ENCODE results near the gene FBXO46. TPM values are rescaled to one million over a fixed set of nuclear protein-coding genes. Genes with fewer than 3 reads are reported as not detected.
A peak's percentile ranks its signal among the peaks of the same experiment; 100 is the strongest.

Gene FBXO46, protein sequence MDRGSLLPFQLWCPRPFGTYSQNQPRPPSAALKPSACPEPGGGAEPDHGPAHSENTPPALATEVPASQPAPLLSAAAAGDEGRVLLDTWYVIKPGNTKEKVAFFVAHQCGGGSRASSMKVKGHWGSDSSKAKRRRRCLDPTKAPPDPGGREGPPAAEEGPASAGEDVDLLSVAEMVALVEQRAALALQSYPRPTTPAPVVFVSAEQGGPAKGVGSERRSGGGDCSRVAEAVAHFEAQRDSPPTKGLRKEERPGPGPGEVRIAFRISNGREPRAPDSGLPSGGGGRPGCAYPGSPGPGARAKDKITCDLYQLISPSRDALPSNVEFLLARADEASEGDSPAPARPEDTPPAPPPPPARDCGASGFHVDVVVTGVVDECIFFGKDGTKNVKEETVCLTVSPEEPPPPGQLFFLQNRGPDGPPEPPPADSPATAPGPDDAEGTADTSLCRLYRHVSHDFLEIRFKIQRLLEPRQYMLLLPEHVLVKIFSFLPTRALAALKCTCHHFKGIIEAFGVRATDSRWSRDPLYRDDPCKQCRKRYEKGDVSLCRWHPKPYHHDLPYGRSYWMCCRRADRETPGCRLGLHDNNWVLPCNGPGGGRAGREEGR
- 9.0 TPM in 2 replicates for total RNA-seq
- 6.8 TPM for polyA plus RNA-seq (2012)

DNA sequence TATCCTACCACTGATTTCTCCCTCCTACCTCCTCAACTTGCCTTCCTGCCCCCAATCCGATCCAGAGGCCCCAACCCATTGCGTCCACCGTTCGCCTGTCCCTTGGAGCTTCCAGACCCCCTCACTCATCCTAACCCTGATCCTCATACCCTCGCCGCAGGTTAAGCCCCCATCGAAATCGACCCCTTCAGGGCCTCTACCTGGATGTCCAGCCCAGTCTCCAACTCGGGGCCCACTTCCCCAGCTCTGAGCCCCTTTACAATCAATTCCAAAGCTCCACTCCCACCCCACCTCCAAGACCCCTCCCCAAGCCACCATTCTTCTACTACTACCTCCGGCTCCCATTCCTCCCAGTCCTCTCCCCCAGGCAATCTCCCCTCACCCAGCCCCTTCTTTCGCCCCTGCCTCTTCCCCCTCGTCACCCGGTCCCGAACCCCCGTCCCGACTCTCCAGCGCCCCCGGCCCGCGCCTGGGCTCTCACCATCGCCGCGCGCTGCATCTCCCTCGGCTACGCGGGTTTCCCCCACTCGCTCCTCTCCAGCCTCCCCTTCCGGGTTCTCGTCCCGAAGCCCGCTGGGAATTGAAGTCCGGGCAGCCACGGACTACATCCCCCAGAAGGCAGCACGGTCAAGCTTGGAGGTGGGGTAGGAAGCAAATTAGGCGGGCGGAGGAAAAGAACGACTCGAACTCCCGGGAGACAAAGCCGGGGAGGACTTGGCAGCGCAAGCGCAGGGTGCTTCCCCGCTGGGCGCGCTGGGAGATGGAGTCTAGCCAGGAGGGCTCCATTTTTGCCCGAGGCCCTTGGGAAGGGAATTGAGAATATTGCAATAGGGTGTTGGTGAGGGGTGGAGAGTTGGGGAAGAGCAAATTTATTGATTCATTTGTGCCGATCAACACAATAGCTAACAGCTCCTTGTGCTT, at the start of gene FBXO46:
Gene FBXO46, minus strand, starts transcription at position 529 of the 921 bp plus-strand sequence. CDS start 17,401 bp downstream, outside the sequence.
- peak; percentile 99 for DNase-seq (ENCODE audit: low read depth)

DNA sequence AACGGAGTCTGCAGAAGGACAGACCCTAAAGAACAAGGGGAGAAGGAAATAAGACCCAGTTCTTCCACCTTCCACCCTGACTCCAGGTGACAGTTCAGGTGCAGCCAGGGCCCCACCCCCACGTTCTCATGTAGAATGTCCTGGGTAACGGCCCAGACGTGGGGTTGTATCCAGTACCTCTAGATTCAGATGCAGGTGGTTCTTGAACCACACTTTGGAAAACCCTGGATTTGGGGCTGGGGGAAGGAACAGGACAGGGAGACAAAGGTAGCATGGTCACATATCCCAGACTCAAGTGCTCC, 49.4 kb upstream of the FBXO46 start:
- DNase-seq (ENCODE audit: low read depth), result no peak

DNA sequence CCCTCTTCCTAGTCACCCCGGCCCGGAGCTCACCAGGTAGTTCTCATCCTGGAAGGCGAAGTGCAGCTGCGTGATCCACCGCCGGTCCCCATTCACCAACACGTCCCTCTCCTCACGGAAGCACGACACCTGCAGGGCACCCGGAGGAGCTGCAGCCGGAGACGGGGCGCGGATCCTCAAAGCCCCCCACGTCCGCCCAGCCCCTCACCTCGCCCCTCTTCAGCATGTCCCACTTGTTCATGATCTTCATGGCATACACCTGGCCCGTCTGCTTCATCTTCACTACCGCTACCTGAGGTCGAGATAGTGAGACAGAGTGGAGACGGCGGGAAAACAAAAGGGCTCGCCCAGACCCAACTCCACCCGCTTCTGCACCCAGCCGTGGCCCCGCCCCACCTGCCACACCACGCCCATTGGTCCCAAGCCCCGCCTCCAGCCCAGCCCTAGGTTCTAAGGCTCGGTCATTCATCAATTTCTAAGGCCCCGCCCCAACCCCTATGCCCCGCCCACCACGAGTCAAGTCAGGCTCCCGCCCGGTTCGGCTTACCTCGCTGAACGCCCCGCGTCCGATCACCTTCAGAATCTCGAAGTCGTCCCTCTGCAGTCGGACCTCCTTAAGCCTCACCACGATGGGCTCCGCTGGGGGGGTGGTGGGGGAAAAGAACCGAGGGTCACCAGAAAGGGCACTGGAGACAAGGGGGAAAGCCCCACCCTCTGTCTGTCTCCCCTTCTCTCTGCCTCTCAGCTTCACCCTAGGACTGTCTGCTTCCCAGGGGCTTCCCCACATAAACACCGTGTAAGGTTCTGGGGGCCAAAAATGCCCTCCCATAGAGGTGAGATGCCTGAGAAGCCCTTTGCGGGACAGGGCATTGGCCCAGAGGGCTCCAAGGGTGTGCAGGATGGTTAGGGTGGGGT, 48.8 kb upstream of the FBXO46 start:
- DNase-seq (ENCODE audit: low read depth), result peak; percentile 55

DNA sequence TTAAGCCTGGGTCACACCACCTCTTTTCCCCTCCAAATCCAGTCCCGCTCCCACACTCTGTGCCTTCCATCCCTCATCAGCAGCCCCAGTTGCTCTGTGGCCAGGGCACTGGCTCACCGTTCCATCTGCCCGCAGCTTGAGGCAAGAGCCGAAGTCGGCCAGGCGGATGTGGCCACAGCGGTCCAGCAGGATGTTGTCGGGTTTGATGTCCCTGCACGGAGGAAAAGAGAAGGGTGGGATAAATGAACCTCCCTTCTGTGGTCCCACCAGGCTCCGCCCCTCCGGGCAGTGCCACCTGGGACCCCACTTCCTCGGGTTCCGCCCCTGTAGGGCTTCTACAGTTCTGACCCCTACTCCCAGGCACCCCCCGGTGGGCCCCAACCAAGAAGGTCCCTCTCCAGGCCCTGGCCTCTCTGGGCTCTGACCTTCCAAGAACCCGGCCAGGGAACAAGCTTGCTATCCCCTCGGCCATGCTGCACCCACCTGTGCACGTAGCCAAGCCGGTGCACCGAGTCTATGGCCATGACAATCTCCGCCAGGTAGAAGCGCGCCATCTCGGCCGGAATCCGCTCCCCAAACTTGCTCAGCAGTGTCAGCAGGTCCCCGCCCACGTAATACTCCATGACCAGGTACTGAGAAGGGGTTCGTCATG, 47.4 kb upstream of the FBXO46 start:
- DNase-seq (ENCODE audit: low read depth), result no peak

DNA sequence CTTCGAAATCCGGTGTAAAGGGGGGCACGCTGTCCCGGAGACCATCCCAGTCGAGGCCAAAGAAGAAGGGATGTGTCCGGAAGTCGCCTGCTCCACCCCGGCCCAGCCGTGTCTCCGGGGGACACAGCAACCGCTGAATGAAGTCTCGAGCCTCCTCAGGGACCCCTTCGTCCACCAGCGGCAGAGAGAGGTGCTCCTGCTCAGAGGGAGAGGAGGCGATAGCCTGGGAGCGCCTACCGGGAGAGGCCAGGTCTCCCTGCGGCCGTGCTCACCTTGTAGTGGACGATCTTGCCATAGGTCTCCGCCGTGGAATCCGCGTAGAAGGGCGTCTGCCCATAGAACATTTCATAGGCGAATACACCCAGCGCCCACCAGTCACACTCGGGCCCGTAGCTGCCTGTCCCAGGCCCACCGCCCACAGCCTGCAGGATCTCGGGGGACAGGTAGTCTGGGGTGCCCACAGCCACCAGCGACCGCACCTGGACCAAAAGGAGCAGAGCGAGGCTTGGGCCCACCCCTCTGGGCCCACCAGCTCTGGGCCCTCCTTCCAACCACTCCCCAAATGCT, 46.8 kb upstream of the FBXO46 start:
- no peak for DNase-seq (ENCODE audit: low read depth)

DNA sequence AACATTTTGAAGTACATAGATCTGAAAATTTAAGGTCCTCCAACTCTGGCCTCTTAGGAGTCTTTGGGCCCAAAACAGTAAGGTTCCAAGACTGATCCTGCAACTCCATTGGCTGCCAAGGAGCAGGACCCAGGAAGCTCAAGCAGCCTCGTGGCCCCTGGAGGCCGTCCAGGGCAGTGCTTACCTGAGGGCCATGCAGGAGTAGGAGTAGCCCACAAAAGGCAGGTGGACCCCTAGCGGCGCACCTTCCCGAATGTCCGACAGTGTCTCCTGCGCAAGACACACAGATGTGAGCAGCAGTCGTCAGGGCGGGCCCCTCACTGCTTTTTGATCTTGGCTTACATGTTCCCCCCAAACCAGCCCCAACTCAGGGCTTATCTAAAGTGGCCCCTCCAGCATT, 44.1 kb upstream of the FBXO46 start:
- no peak for DNase-seq (ENCODE audit: low read depth)

DNA sequence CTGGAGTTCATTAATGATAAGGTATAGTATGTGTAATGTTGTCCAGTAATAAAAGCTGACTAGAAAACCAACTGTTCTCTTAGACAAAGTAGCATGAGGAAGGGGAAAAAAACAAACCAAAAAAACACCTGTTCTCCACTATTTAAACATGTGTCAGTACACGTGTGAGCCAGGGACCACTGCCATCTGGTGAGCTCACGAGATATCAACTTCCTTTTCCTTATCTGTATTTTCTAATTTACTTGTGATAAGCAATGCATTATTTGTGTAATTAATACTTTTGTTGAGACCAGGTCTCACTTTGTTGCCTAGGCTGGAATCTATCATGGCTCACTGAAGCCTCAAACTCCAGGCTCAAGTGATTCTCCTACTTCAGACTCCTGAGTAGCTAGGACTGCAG, 42.7 kb upstream of the FBXO46 start:
- peak; percentile 44 for DNase-seq (ENCODE audit: low read depth)

DNA sequence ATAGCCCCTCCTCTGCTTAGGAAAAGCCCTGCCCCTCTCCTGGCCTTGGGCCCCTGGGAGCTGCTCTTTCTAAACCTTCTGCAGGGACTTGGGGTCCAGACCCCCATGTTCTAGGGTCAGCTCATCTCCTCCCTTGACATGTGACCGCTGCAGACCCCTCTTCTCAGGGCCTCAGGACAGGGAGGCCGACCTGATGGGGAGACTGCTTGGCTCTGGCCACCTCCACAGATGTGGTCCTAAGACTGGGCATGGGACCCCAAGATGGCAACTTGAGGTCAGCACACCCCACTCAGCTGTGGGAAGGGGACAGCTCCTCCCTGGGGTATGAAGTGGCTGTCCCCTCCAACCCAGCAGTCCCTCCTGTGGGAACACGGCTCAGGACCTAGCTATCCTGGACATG, 42.2 kb upstream of the FBXO46 start:
- no peak for DNase-seq (ENCODE audit: low read depth)

DNA sequence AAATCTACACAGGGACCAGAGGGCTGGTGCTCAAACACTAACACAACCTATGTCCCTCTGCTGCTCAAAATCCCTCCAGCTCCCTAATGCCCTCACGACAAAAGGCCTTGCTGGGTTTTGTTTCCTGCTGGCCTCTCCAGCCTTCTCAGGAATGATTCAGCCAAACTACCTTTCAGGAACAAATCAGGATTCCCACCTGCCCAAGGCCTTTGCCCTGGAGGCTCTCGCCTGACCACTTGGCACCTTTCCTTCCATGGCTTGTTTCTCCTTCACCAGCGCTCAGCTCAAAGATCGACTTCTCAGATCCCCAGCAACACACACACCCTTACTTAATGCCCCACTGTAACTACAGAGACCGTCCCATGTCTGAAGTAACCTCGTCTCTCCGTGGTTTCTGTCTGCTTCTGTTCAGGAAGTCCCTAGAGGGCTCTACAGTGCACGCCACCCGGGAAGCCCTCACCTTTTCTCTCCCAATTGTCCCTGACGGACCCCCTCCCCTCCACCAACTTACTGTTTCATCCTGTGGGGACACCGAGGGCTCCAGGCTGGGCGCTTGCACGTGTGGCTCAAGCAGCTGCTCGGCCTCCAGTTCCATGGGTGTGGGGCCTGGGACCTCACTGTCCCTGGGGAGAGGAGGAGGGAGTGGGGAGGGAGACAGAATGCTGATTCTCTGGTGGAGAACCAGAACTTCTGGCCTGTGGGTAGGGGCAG, 41.6 kb upstream of the FBXO46 start:
- DNase-seq (ENCODE audit: low read depth), result peak; percentile 58

DNA sequence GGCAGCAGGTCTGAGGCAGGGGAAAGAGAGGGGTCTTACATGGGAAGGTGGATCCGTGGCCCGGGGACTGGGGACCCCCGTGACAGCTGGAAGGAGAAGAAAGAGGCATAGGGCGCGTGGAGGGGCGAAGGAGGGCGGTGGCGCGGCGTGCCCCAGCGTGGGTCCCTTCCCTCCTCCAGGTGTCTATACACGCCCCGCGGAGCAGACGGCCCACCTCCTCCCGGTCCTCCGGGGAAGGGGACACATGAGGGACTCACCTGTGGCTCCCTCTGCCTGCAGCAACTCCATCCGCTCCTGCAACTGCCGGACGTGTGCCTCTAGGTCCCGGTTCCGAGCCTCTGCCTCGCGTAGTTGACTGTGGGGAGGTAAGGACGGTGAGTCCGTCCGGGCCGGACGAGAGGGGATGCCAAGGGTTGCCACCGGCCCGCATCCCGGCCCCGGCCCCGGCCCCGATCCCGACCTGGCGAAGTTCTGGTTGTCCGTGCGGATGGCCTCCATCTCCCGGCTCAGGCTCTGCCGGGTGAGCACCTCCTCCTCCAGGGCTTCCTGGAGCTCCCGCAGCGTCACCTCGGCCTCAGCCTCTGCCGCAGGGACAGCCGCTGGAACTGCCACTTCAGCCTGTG, 40.7 kb upstream of the FBXO46 start:
- DNase-seq (ENCODE audit: low read depth), result no peak

DNA sequence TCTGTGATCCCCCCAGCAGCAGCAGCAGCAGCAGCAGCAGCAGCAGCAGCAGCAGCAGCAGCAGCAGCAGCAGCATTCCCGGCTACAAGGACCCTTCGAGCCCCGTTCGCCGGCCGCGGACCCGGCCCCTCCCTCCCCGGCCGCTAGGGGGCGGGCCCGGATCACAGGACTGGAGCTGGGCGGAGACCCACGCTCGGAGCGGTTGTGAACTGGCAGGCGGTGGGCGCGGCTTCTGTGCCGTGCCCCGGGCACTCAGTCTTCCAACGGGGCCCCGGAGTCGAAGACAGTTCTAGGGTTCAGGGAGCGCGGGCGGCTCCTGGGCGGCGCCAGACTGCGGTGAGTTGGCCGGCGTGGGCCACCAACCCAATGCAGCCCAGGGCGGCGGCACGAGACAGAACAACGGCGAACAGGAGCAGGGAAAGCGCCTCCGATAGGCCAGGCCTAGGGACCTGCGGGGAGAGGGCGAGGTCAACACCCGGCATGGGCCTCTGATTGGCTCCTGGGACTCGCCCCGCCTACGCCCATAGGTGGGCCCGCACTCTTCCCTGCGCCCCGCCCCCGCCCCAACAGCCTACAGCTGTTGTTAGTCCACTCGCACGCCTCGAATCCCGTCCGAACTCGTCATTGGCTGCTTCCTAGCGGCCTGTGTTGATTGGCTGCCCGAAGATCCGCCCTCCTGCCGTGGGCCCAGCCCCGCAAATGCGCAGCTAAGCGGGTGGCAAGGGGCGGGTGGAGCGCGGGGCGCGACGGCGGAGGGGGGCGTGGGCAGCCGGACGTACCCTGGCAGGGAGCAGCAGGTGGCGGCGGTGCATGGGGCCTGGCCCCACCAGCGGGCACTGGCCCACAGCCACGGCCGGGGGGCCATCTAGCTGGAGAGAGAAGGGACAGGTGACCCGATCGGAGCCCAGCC, 39.8 kb upstream of the FBXO46 start:
- peak; percentile 99 for DNase-seq (ENCODE audit: low read depth)

DNA sequence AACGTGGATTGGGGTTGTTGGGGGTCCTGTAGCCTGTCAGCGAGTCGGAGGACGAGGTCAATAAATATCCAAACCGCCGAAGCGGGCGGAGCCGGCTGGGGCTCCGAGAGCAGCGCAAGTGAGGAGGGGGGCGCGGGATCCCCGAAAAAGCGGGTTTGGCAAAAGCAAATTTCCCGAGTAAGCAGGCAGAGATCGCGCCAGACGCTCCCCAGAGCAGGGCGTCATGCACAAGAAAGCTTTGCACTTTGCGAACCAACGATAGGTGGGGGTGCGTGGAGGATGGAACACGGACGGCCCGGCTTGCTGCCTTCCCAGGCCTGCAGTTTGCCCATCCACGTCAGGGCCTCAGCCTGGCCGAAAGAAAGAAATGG, 39.1 kb upstream of the FBXO46 start:
- no peak for DNase-seq (ENCODE audit: low read depth)

DNA sequence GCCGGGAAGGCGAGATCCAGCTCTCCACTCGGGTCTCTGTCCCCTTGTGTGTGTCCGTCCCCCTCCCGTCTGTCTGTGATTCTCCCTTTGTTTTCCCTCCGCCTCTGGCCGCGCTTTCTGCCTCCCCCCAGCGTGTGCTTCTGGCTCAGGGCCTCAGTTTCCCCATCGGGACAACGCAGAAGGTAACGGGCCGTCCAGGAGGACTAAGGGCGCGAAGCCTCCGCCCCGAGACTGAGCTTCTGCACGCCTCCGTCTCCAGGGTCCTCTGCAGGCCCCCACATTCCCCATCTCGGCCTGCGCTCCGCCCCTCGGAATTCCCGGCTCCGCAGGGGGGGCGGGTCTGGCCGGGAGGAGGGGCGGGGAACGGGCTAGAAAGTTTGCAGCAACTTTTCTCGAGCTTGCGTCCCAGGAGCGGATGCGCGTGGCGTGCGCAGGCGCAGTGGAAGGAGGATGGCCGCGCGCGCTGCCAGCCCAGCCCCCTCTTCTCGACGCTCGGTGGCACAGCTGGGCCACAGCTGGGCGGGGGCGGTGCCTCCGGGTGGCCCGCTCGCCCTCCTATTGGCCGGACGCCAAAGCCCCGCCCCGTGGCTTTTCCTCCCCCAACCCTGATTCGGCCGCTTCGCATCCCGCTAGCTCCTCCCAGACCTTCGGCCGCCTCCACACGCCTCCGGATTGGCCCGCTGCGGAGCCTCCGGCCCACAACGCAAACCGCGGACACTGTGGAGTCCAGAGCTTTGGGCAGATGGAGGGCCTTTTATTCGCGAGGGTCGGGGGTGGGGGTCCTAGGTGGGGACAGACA, 38.5 kb upstream of the FBXO46 start, which contains the start of gene SIX5:
Gene SIX5, minus strand, starts transcription at position 269 of the 799 bp plus-strand sequence. CDS start 408 bp downstream, outside the sequence.
- DNase-seq (ENCODE audit: low read depth), result peak; percentile 98

DNA sequence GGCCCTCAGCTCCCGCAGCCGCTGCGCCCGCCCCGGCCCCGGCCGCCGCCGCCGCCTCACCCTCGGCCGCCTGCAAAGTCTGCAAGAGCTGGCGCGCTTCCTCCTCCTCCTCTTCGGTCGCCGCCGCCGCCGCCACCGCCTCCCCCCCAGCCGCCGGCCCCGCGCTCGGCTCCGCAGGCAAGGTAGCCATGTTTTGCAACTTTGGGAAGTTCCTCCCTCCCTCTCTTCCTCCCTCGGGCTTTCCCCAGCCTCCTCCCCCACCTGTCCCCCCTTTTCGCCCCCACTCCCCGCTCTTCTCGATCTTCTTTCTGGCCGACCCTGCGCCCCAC, 37.9 kb upstream of the FBXO46 start:
- DNase-seq (ENCODE audit: low read depth), result no peak

DNA sequence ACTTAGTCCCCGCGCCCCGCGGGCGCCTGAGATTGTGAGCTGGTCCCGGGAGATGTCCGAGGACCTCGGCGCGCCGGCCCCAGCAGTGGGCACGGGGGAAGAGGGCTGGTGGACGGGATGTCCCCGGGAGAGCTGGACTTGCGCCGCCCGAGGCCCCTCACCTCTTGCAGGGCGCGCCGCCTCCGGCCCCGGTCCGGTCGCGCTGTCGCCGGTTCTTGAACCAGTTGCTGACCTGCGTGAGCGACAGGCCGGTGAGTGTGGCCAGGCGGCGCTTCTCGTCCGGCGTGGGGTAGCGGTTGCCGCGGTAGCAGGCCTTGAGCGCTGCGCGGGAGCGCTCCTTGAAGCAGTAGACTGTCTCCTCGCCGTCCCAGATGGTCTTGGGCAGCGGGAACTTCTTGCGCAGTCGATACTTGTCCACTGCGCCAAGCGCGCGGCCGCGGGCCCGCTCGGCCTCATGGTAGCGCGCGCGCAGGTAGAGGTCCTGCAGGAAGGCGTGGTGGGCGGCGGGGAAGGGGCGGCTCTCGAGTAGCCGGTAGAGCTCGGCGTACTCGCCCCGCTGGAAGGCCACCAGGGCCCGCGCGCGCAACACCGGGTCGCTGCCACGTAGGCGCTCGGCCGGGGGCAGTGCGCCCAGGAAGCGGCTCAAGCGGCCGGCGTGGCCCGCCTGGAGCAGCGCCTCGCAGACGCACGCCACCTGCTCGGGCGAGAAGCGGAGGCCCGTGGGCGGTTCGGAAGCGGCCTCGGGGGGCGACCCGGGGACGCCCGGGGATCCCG, 37.4 kb upstream of the FBXO46 start:
- peak; percentile 63 for DNase-seq (ENCODE audit: low read depth)

DNA sequence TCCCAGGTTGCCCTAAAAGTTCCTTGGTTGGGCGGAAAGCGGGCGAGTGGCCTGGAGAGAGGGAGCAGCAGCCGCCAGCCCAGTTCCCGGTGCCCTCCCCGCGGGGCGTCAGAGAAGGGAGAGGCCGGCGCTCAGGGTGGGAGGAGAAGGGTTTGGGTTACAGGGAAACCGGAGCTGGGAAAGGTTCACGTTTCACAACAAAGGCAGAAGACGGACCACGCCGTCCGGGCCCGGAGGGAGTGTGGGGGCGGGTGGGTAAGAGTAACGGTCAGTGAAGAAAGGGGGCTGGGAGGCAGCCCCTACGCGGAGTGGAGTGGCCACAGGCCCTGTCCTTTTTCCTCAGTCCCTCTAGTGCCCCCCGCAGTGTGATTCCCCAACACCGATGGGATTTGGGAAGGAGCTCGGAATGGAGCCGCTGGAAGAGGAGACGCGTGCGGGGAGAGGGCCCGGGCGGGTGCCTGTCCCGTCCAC, 36.7 kb upstream of the FBXO46 start:
- peak; percentile 95 for DNase-seq (ENCODE audit: low read depth)

Data from myocyte (in vitro differentiated cells).